AG09319 (cell line): ENCODE measurements around the gene ZNF362.

Source experiments
- DNase-seq: peaks from one replicate; pipeline ENCODE4 v3.0.0-alpha.2; 2010; ENCODE audit warnings: low read depth; ENCODE audit errors: extremely low read depth
- TF ChIP-seq, protein P1 (sequence below): IDR thresholded peaks from 2 replicates; pipeline ENCODE4 v1.5.1; 2011; ENCODE audit warnings: low read depth, mild to moderate bottlenecking, inconsistent platforms, low read length, moderate library complexity

Gene ZNF362

DNA sequence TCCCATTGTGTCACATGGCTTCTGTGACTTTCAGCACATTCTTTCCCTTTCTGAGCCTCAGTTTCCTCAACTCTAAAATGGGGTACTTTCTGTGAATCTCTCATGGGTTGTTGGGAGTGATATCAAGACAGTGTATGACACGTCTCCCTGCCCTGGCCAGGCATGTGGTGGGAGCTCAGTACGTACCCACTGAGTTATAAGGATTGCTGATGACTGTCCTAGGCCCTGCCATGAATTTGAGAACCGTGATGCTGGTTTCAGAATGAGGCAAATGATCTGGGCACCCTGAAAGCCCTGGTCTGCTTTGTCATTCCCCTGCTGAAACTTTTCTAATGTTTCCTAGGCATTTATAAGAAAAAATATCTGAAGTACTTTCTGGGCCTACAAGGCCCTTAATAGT lies 3.6 kb downstream of the ZNF362 start:
- TF ChIP-seq, protein P1, sequence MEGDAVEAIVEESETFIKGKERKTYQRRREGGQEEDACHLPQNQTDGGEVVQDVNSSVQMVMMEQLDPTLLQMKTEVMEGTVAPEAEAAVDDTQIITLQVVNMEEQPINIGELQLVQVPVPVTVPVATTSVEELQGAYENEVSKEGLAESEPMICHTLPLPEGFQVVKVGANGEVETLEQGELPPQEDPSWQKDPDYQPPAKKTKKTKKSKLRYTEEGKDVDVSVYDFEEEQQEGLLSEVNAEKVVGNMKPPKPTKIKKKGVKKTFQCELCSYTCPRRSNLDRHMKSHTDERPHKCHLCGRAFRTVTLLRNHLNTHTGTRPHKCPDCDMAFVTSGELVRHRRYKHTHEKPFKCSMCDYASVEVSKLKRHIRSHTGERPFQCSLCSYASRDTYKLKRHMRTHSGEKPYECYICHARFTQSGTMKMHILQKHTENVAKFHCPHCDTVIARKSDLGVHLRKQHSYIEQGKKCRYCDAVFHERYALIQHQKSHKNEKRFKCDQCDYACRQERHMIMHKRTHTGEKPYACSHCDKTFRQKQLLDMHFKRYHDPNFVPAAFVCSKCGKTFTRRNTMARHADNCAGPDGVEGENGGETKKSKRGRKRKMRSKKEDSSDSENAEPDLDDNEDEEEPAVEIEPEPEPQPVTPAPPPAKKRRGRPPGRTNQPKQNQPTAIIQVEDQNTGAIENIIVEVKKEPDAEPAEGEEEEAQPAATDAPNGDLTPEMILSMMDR, result no peak
- DNase-seq, result no peak

DNA sequence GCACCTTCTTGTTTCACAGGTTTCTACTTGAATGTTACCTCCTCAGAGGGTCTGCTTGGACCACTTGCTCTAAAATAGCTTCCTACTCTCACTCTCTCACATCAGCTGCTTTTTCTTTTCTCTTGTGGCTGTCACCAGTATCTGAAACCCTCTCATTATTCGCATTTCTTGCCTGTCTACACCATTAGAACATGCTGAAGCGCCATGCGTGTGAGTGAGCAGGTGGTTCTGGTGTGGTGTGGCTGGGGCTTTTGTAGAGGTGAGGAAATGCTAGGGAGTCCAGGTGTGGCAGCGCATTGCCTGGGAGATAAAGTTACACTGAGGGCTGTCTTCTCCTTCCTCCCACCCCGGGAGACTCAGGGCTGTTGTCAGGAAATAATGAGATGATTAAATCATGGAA lies 4.1 kb downstream of the ZNF362 start:
- TF ChIP-seq, protein P1, result no peak
- no peak for DNase-seq

DNA sequence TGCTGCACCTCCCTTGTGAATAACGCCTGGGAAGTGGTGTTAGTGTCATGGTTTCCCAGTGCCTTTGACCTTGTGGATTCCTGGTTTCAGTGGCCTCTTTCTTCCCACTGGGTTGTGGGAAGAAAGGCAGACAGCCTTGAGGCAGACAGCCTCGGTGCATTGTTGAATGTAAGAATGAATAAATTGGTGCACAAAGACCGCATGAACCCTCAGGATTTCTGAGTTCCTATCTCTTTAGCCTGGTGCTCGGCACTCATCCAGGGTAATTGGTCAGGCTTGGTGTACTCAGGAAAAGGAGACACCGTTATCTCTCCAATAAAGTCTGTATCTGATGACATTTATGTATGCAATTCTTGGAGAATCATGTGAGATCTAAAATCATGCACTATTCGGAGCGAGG lies 5.1 kb downstream of the ZNF362 start:
- DNase-seq, result no peak
- TF ChIP-seq, protein P1, result no peak

DNA sequence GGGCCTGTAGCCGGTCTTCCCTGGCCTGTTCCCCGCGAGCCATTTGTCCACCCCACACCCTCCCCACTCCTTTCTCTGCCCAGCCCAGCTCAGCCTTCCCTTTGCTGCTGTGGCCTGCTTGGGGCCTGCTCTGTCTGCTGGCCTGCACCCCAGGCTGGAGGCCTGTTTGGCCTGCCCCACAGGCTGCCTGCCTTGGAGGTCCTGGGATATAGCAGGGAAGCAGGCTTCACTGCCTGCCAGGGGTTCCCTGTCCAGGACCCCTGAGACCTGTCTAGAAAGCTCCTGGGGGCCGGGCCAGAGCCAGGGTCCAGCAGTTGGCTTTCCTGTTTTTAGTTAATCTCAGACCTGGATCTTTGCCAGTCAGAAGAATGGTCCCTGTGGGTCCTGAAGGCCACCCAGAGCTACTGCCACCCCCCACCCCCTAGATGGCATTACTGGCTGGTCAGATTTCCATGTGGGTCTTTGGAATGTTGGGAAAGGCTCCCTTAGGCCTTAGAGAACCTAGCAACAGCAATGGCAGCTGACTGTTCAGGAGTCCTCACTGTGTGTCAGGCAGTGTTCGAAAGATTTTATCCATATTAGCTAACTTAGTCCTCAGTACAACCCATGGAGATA lies 7.7 kb downstream of the ZNF362 start:
- DNase-seq, result no peak
- TF ChIP-seq, protein P1, result no peak

DNA sequence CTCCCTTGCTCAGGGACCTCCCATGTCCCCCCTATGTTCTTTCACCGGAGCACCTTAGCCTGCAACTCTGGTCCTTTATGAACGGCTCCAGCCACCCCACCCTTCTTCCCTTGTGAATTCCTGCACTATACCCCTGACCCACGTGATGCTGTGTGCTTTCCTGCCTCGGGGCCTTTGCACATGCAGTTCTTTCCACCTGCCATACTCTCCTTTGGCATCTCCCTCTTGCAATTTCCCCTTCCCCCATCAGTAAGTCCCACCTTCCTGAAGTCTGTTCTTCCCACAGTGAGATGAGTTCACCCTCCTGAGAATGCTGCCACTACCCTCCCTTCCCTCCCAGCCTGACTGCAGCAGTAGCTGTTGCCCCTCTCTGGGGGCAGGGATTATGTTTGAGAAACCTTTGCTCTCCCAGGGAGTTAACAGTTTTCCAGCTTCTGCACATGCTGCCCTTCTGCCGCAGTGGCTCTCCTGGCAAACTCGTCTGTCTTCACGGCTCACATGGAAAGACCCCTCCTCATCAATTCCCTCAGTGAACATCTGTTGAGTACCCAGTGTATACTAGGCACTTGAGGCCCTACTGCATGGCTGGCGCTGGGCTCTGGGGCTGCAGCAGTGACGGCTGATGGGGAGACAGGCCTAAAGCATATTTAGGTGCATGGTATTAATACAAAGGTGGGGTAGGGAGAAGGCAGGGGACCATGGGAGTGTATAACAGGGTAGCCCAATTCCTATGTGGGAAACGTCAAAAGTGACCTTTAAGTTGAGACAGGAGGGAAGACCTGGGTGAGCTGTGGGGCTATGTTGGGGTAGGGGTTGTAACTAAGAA lies 9.7 kb downstream of the ZNF362 start:
- DNase-seq, result no peak
- TF ChIP-seq, protein P1, result no peak

DNA sequence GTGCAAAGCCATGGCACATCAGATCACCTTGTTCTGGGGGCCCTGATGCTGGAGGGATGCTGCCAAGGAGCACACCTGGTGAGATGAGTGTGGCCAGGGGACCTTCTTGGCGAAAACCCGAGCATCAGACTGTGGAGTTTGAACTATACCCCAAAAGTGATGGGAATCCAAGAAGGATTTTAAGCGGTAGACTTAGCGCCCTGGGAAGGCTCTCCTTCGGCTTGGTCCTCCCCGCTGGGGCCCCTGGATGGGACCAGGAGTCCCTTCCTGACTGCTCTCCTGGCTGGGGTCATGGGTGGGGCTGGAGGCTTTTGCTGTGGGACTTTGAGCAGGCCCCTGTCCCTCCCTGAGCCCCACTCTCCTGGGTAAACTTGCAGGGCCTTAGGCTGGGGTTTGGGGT lies 10.5 kb downstream of the ZNF362 start:
- no peak for DNase-seq
- TF ChIP-seq, protein P1, result no peak

DNA sequence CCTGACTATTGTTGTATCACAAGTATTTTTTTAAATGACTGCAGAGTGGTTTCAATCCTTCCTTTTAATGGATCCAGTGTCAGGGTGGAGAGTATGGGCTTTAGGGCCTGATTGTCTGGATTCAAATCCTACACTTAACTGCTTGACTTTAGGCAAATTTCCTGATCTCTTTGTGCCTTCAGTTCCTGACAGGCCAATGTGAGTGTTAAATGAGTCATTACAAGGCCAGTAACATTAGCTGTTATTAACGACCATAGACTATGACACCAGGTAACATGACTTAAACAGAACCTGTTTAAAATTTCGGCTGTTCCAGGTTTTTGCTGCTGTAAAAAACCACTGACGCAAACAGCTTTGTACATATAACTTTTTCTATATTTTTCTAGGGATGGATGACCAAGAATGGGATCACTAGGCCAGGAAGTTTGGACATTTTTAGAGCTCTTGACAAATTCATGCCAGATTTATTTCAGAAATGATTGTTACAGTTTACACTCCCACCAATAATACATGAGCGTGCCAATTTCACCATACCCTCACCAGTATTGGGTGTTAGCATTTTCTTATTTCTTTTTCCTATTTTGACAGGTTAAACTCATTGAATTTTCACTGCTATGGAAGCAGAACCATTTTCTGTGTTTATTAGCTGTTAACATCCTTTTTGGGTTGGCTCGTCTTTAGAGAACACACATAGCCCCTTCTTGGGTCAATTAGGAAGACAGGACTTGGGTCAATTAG lies 11.3 kb downstream of the ZNF362 start:
- TF ChIP-seq, protein P1, result no peak
- no peak for DNase-seq
